Measurements from ENCODE around the gene LAMB3. TPM values are rescaled to one million over a fixed set of nuclear protein-coding genes. Genes with fewer than 3 reads are reported as not detected.

The LAMB3 gene
- total RNA-seq, 3 donors from 2014 or later (not counting 1 experiment from before 2014, with no cell fraction given) = 1.2 to 2.3 (median 1.4) TPM

- Mint-ChIP-seq H3K27me3 (ENCODE audit: low read depth in 2 of 2) (no peaks in the 10 kb centered on the region), H3K27ac (peak overlapping the region in 1 of 2 donors; percentile 69), H3K4me1 (peaks cover 0 to 15% of the 10 kb centered on the region in 2 donors), H3K4me3 (no peak overlapping the region), H3K9me3 (no peaks in the 10 kb centered on the region), H3K36me3 (no peaks in the 10 kb centered on the region)
- H3K27me3 ChIP-seq (ENCODE audit: control insufficient read depth, insufficient read depth, low read length) = no peaks in the 10 kb centered on the region
- WGBS (ENCODE audit: insufficient coverage) = 59% methylated on average over 5 of the region's 5 CpGs
- peaks cover 18% of the 10 kb centered on the region for H3K4me1 ChIP-seq (ENCODE audit: control insufficient read depth, insufficient read depth, low read length)
- H3K36me3 ChIP-seq (ENCODE audit: control insufficient read depth, insufficient read depth, low read length) = no peaks in the 10 kb centered on the region
- TF ChIP-seq CTCF (IDR thresholded peaks at IDR 0.05) = no peak
- H3K27ac ChIP-seq (ENCODE audit: low read length) = no peak overlapping the region
- DNase-seq = peak in 1 of 2 donors; percentile 47
- H3K4me3 ChIP-seq (ENCODE audit: low read length) = no peak overlapping the region
- peak; percentile 68 to 82 (median 73) for ATAC-seq
- no peaks in the 10 kb centered on the region for H3K9me3 ChIP-seq (ENCODE audit: control insufficient read depth, insufficient read depth, low read length)
- intact Hi-C loops (cut with micrococcal nuclease) = no loop called here
Measured at GRCh38 chr1:209651138-209651587, 1.1 kb downstream of the LAMB3 start.

- no peaks in the 10 kb centered on the region for H3K9me3 Mint-ChIP-seq
- Histone ChIP-seq H3K27ac (ENCODE audit: low read length) (no peak overlapping the region), H3K4me3 (ENCODE audit: low read length) (no peak overlapping the region), H3K4me1 (ENCODE audit: control insufficient read depth, insufficient read depth, low read length) (peaks cover 18% of the 10 kb centered on the region), H3K9me3 (ENCODE audit: control insufficient read depth, insufficient read depth, low read length) (no peaks in the 10 kb centered on the region), H3K36me3 (ENCODE audit: control insufficient read depth, insufficient read depth, low read length) (no peaks in the 10 kb centered on the region), H3K27me3 (ENCODE audit: control insufficient read depth, insufficient read depth, low read length) (no peaks in the 10 kb centered on the region)
- 15% methylated on average over 1 of the region's 1 CpG for WGBS (ENCODE audit: insufficient coverage)
- no peak for TF ChIP-seq CTCF (IDR thresholded peaks at IDR 0.05)
- H3K4me3 Mint-ChIP-seq = no peak overlapping the region
- peaks cover 0 to 15% of the 10 kb centered on the region in 2 donors for H3K4me1 Mint-ChIP-seq
- ATAC-seq (no peak), DNase-seq (no peak)
- no peaks in the 10 kb centered on the region for H3K27me3 Mint-ChIP-seq (ENCODE audit: low read depth in 2 of 2)
- H3K27ac Mint-ChIP-seq = peak overlapping the region in 1 of 2 donors; percentile 69
- intact Hi-C loops (cut with micrococcal nuclease) = no loop called here
- no peaks in the 10 kb centered on the region for H3K36me3 Mint-ChIP-seq
Measured at GRCh38 chr1:209650454-209650853, 1.8 kb downstream of the LAMB3 start.

GRCh38 chr1:209648931-209649776, 3.1 kb downstream of the LAMB3 start:
- H3K27me3 Mint-ChIP-seq (ENCODE audit: low read depth in 2 of 2) = no peaks in the 10 kb centered on the region
- no peak overlapping the region for H3K27ac Mint-ChIP-seq
- no peak for TF ChIP-seq CTCF (IDR thresholded peaks at IDR 0.05)
- intact Hi-C loops (cut with micrococcal nuclease) = no loop called here
- Histone ChIP-seq H3K9me3 (ENCODE audit: control insufficient read depth, insufficient read depth, low read length) (no peaks in the 10 kb centered on the region), H3K4me1 (ENCODE audit: control insufficient read depth, insufficient read depth, low read length) (peaks cover 18% of the 10 kb centered on the region), H3K4me3 (ENCODE audit: low read length) (no peak overlapping the region), H3K27me3 (ENCODE audit: control insufficient read depth, insufficient read depth, low read length) (no peaks in the 10 kb centered on the region), H3K36me3 (ENCODE audit: control insufficient read depth, insufficient read depth, low read length) (no peaks in the 10 kb centered on the region), H3K27ac (ENCODE audit: low read length) (no peak overlapping the region)
- DNase-seq (no peak), ATAC-seq (peak in 2 of 3 donors; percentile 34 to 62)
- 64% methylated on average over 6 of the region's 6 CpGs for WGBS (ENCODE audit: insufficient coverage)
- no peaks in the 10 kb centered on the region for H3K36me3 Mint-ChIP-seq
- H3K4me3 Mint-ChIP-seq = no peak overlapping the region
- H3K4me1 Mint-ChIP-seq = peaks cover 0 to 15% of the 10 kb centered on the region in 2 donors
- no peaks in the 10 kb centered on the region for H3K9me3 Mint-ChIP-seq
